ENCODE data around the gene PMEPA1. TPM values are rescaled to one million over a fixed set of nuclear protein-coding genes. Genes with fewer than 3 reads are reported as not detected.

The PMEPA1 gene
- total RNA-seq, 1 experiment from 2014 or later, result 89.8 TPM

DNA sequence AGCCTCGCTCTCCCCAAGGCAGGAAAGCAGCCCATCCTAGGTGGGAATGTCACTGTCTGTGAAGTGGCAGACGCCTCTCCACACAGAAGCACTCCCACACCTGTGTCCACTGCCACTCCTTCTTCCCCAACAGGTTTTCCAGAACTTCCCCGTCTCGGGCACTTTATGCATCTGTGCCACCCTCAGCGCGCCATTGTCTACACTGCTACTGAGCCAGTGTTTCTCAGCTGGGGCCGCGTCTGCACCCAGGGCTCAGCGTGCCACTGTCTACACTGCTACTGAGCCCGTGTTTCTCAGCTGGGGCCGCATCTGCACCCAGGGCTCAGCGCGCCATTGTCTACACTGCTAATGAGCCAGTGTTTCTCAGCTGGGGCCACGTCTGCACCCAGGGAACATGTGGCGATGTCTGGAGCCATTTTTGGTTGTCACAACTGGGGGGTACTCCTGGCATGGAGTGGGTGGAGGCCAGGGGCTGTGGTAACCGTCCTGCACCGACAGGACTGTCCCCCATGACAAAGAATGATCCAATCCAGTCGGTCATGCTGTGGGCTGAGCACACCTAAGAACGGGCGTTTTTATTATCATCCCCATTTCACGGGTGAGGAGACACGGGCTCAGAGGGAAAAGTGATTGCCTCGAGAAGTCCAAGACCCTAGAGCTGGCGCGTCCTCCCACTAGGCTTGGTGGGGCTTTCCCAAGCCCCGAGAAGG, 47.9 kb downstream of the PMEPA1 start:
- H3K27ac ChIP-seq (ENCODE audit: low read length), result no peak overlapping the region
- H3K9me3 ChIP-seq (ENCODE audit: control insufficient read depth, insufficient read depth, low read depth, low read length), result no peaks in the 10 kb centered on the region
- in situ Hi-C loops (cut with HindIII; ENCODE audit: low pct_unique_long_range_greater_than_20kb, low sequenced_read_pairs) (no loop called here), intact Hi-C loops (cut with micrococcal nuclease; ENCODE audit: unreplicated experiment) (no loop called here)
- no TSS peak for BruUV-seq (replicated peaks)
- ChIA-PET CTCF (no interaction called here), POLR2A (no interaction called here)
- no peaks in the 10 kb centered on the region for H3K36me3 ChIP-seq (ENCODE audit: control insufficient read depth, insufficient read depth, low read length)
- ATAC-seq (no peak), DNase-seq (ENCODE audit: low read depth, low spot score) (no peak)
- H3K4me1 ChIP-seq (ENCODE audit: control insufficient read depth, insufficient read depth, low read length), result peaks cover 4% of the 10 kb centered on the region; the same call in 1 of the 2 replicates
- TF ChIP-seq TCF7L2 (IDR thresholded peaks at IDR 0.05; ENCODE audit: low read depth, low read length) (no peak), SIN3A (IDR thresholded peaks at IDR 0.05; ENCODE audit: borderline replicate concordance, insufficient read depth, low read depth, low read length) (no peak), POLR2AphosphoS5 (IDR thresholded peaks at IDR 0.05; ENCODE audit: low read depth, low read length) (no peak)
- TF ChIP-seq, protein P1, sequence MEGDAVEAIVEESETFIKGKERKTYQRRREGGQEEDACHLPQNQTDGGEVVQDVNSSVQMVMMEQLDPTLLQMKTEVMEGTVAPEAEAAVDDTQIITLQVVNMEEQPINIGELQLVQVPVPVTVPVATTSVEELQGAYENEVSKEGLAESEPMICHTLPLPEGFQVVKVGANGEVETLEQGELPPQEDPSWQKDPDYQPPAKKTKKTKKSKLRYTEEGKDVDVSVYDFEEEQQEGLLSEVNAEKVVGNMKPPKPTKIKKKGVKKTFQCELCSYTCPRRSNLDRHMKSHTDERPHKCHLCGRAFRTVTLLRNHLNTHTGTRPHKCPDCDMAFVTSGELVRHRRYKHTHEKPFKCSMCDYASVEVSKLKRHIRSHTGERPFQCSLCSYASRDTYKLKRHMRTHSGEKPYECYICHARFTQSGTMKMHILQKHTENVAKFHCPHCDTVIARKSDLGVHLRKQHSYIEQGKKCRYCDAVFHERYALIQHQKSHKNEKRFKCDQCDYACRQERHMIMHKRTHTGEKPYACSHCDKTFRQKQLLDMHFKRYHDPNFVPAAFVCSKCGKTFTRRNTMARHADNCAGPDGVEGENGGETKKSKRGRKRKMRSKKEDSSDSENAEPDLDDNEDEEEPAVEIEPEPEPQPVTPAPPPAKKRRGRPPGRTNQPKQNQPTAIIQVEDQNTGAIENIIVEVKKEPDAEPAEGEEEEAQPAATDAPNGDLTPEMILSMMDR (IDR thresholded peaks at IDR 0.05), result no peak
- TF ChIP-seq, protein P2, sequence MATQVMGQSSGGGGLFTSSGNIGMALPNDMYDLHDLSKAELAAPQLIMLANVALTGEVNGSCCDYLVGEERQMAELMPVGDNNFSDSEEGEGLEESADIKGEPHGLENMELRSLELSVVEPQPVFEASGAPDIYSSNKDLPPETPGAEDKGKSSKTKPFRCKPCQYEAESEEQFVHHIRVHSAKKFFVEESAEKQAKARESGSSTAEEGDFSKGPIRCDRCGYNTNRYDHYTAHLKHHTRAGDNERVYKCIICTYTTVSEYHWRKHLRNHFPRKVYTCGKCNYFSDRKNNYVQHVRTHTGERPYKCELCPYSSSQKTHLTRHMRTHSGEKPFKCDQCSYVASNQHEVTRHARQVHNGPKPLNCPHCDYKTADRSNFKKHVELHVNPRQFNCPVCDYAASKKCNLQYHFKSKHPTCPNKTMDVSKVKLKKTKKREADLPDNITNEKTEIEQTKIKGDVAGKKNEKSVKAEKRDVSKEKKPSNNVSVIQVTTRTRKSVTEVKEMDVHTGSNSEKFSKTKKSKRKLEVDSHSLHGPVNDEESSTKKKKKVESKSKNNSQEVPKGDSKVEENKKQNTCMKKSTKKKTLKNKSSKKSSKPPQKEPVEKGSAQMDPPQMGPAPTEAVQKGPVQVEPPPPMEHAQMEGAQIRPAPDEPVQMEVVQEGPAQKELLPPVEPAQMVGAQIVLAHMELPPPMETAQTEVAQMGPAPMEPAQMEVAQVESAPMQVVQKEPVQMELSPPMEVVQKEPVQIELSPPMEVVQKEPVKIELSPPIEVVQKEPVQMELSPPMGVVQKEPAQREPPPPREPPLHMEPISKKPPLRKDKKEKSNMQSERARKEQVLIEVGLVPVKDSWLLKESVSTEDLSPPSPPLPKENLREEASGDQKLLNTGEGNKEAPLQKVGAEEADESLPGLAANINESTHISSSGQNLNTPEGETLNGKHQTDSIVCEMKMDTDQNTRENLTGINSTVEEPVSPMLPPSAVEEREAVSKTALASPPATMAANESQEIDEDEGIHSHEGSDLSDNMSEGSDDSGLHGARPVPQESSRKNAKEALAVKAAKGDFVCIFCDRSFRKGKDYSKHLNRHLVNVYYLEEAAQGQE (IDR thresholded peaks at IDR 0.05; ENCODE audit: insufficient read depth in 1 of 2, low read depth in 2 of 2, low read length in 1 of 2), result no peak
- H3K4me3 ChIP-seq (ENCODE audit: low read depth in 2 of 2, low read length in 2 of 2), result no peak overlapping the region
- no peaks in the 10 kb centered on the region for H3K27me3 ChIP-seq (ENCODE audit: control insufficient read depth, insufficient read depth, low read length)

DNA sequence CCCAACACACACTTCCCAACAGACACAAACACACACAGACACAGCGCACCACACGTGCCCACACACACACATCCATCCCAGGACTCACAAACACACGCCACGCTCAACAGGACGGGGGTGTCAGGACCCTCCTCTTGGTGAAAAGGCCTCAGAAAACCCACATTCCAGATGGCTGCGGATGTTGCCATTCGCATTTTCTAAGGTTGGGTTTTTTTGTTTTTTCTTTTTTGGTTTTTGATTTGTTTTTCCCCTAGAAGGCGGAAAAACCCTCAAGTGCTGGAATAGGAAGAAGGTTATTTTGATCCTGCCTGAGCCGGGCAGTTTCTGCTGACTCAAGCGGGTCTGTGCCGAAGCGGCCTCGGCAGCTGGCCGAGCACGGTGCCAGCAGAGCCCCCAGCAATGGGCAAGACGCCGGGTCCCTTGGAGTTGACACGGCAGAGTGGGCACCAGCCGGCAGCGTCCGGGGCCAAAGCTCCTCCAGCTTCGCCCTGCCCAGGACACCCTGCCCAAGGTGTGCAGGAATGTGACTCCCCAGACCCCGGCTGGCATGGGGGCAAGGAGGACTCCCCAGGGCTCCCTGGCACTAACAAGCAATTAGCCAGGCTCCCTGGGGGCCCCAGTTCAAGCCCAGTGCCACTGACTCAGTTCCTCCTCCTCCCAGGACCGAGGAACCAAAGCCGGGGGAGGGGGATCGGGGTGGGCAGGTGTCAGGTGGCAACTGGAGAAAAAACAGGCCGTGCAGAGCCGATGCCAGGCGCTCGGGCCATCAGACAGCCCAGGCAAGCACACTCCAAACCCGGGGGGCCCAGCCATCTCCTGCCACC, 48.7 kb downstream of the PMEPA1 start:
- ChIA-PET POLR2A (no interaction called here), CTCF (no interaction called here)
- Histone ChIP-seq H3K27ac (ENCODE audit: low read length) (no peak overlapping the region), H3K4me1 (ENCODE audit: control insufficient read depth, insufficient read depth, low read length) (peaks cover 4% of the 10 kb centered on the region; the same call in 1 of the 2 replicates), H3K9me3 (ENCODE audit: control insufficient read depth, insufficient read depth, low read depth, low read length) (no peaks in the 10 kb centered on the region), H3K36me3 (ENCODE audit: control insufficient read depth, insufficient read depth, low read length) (no peaks in the 10 kb centered on the region), H3K27me3 (ENCODE audit: control insufficient read depth, insufficient read depth, low read length) (no peaks in the 10 kb centered on the region), H3K4me3 (ENCODE audit: low read depth in 2 of 2, low read length in 2 of 2) (no peak overlapping the region)
- intact Hi-C loops (cut with micrococcal nuclease; ENCODE audit: unreplicated experiment), result no loop called here
- ATAC-seq, result no peak
- TF ChIP-seq, protein P2 (IDR thresholded peaks at IDR 0.05; ENCODE audit: insufficient read depth in 1 of 2, low read depth in 2 of 2, low read length in 1 of 2), result no peak
- TF ChIP-seq TCF7L2 (IDR thresholded peaks at IDR 0.05; ENCODE audit: low read depth, low read length) (no peak), POLR2AphosphoS5 (IDR thresholded peaks at IDR 0.05; ENCODE audit: low read depth, low read length) (no peak), SIN3A (IDR thresholded peaks at IDR 0.05; ENCODE audit: borderline replicate concordance, insufficient read depth, low read depth, low read length) (no peak)
- TF ChIP-seq, protein P1 (IDR thresholded peaks at IDR 0.05), result no peak
- in situ Hi-C loops (cut with HindIII; ENCODE audit: low pct_unique_long_range_greater_than_20kb, low sequenced_read_pairs), result no loop called here
- no TSS peak for BruUV-seq (replicated peaks)
- DNase-seq (ENCODE audit: low read depth, low spot score), result no peak
